ENCODE results near the gene ZNF606. TPM values are rescaled to one million over a fixed set of nuclear protein-coding genes. Genes with fewer than 3 reads are reported as not detected.

Gene ZNF606
- total and polyA plus RNA-seq, 2 experiments from 2014 or later: 13.6 to 55.6 TPM

DNA sequence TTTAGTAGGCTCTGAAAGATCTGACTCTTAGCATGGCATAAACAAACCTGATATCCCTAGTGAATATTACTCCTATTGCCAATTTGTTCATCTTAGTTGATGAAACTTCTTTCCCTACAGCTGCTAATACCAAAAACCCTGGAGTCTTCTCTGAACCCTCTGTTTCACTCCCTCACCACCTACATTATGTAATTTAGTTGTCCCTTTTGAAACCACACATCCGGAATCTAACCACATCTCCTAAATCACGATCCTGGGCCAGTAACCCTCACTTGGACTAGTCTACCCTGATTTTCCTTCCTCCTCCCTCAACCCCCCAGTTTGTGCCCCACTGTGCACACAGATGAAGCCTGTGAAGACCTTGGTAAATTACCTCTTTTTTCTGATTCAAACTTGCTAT is 56.3 kb downstream of the ZNF606 start:
- Histone ChIP-seq H3K79me2 (replicated peaks; ENCODE audit: insufficient read depth) (peaks cover 53% of the 10 kb centered on the region), H3K4me2 (peak overlapping the region; percentile 100), H3K27me3 (ENCODE audit: insufficient read depth) (no peaks in the 10 kb centered on the region), H3K4me1 (ENCODE audit: insufficient read depth) (peaks cover 8% of the 10 kb centered on the region), H3K36me3 (ENCODE audit: insufficient read depth) (peaks cover 9% of the 10 kb centered on the region; the same call in 1 of the 2 replicates), H2AFZ (no peak overlapping the region), H3K4me3 (peak overlapping the region; percentile 98), H3F3A (replicated peaks; ENCODE audit: low read depth) (no peaks in the 10 kb centered on the region), H4K20me1 (replicated peaks; ENCODE audit: insufficient read depth) (peaks cover 21% of the 10 kb centered on the region), H3K9me2 (ENCODE audit: insufficient read depth) (0 out of 2 replicates have a peak, but pooled peaks cover under 1% of the 10 kb centered on the region), H3K27ac (ENCODE audit: low read depth) (no peak overlapping the region)
- peak overlapping the region; percentile 97 for H3K4me3 Mint-ChIP-seq
- peaks cover 44% of the 10 kb centered on the region for H3K36me3 Mint-ChIP-seq (ENCODE audit: low read depth)
- peaks cover 12% of the 10 kb centered on the region for H3K4me1 Mint-ChIP-seq
- TF ChIP-seq NANOG (IDR thresholded peaks at IDR 0.05; ENCODE audit: borderline replicate concordance) (no peak), JUNB (IDR thresholded peaks at IDR 0.05; ENCODE audit: unreplicated experiment) (no peak), ZNF114 (CRISPR knock-in tag; IDR thresholded peaks at IDR 0.05) (no peak), EZH2phosphoT487 (IDR thresholded peaks at IDR 0.05; ENCODE audit: unreplicated experiment) (no peak), ETS1 (IDR thresholded peaks at IDR 0.05) (no peak), ZNF462 (CRISPR knock-in tag; IDR thresholded peaks at IDR 0.05) (no peak), CREB1 (CRISPR knock-in tag; IDR thresholded peaks at IDR 0.05; ENCODE audit: low read depth) (no peak), STAT1 (IDR thresholded peaks at IDR 0.05; ENCODE audit: unreplicated experiment) (no peak), ZNF331 (CRISPR knock-in tag; IDR thresholded peaks at IDR 0.05; ENCODE audit: low read depth) (no peak), REST (IDR thresholded peaks at IDR 0.05; ENCODE audit: unreplicated experiment) (no peak), EZH2 (IDR thresholded peaks at IDR 0.05; ENCODE audit: low read depth, unreplicated experiment) (no peak), POLR2AphosphoS5 (IDR thresholded peaks at IDR 0.05; ENCODE audit: low read depth) (no peak)
- TF ChIP-seq, protein P1, sequence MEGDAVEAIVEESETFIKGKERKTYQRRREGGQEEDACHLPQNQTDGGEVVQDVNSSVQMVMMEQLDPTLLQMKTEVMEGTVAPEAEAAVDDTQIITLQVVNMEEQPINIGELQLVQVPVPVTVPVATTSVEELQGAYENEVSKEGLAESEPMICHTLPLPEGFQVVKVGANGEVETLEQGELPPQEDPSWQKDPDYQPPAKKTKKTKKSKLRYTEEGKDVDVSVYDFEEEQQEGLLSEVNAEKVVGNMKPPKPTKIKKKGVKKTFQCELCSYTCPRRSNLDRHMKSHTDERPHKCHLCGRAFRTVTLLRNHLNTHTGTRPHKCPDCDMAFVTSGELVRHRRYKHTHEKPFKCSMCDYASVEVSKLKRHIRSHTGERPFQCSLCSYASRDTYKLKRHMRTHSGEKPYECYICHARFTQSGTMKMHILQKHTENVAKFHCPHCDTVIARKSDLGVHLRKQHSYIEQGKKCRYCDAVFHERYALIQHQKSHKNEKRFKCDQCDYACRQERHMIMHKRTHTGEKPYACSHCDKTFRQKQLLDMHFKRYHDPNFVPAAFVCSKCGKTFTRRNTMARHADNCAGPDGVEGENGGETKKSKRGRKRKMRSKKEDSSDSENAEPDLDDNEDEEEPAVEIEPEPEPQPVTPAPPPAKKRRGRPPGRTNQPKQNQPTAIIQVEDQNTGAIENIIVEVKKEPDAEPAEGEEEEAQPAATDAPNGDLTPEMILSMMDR (conservative IDR thresholded peaks at IDR 0.05; ENCODE audit: low read depth in 2 of 2): no peak
- no peak overlapping the region; the same call in 1 of the 2 replicates for H3K27ac Mint-ChIP-seq
- ATAC-seq (no peak), DNase-seq (ENCODE audit: low spot score) (no peak)
- peaks cover 25% of the 10 kb centered on the region for H3K9me3 Mint-ChIP-seq
- H3K27me3 Mint-ChIP-seq (ENCODE audit: insufficient read depth, low read depth, poor library complexity): peaks cover 10% of the 10 kb centered on the region

All from GM23338 (cell line).